NCI-H2107 treated with DMSO at 0.1 percent for 48 hours (cell line): ENCODE results near the gene NBPF14.
"Not testable (repeated sequence)": the region's sequence is repeated elsewhere in the genome, so short reads cannot be mapped to it uniquely, and the experiment has no call there.

Experiments used
- DNase-seq: peaks from one replicate; lab custom pipeline; 2025; ENCODE audit not compliant: unreplicated experiment; lab: John Stamatoyannopoulos, UW

The NBPF14 gene, protein sequence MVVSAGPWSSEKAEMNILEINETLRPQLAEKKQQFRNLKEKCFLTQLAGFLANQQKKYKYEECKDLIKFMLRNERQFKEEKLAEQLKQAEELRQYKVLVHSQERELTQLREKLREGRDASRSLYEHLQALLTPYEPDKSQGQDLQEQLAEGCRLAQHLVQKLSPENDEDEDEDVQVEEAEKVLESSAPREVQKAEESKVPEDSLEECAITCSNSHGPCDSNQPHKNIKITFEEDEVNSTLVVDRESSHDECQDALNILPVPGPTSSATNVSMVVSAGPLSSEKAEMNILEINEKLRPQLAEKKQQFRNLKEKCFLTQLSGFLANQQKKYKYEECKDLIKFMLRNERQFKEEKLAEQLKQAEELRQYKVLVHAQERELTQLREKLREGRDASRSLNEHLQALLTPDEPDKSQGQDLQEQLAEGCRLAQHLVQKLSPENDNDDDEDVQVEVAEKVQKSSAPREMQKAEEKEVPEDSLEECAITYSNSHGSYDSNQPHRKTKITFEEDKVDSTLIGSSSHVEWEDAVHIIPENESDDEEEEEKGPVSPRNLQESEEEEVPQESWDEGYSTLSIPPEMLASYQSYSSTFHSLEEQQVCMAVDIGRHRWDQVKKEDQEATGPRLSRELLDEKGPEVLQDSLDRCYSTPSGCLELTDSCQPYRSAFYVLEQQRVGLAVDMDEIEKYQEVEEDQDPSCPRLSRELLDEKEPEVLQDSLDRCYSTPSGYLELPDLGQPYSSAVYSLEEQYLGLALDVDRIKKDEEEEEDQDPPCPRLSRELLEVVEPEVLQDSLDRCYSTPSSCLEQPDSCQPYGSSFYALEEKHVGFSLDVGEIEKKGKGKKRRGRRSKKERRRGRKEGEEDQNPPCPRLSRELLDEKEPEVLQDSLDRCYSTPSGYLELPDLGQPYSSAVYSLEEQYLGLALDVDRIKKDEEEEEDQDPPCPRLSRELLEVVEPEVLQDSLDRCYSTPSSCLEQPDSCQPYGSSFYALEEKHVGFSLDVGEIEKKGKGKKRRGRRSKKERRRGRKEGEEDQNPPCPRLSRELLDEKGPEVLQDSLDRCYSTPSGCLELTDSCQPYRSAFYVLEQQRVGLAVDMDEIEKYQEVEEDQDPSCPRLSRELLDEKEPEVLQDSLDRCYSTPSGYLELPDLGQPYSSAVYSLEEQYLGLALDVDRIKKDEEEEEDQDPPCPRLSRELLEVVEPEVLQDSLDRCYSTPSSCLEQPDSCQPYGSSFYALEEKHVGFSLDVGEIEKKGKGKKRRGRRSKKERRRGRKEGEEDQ (N-terminal part only)

DNA sequence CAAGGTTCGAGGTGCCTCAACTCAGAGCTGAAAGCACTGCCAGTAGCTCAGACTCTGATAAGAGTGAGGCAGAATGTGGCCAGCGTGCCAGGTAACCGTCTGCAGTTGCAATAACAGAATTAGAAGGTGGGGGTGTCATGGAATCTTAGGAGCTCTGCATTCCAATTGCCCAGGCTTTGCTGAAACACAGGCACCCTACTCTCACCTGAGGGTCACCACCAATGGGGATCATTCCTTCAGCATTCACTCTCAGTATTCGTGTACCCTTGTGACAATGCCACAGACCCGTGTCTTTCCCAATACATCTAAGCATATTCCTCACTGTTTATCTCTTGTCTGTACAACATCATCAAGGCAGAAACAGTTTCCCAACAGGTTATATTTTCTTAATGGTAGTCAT is at the start of gene NBPF14:
Gene NBPF14 (minus strand): TSS at position 101 of the 400 bp plus-strand sequence. CDS start 294 bp downstream, outside the sequence.
- DNase-seq, result not testable (repeated sequence)

DNA sequence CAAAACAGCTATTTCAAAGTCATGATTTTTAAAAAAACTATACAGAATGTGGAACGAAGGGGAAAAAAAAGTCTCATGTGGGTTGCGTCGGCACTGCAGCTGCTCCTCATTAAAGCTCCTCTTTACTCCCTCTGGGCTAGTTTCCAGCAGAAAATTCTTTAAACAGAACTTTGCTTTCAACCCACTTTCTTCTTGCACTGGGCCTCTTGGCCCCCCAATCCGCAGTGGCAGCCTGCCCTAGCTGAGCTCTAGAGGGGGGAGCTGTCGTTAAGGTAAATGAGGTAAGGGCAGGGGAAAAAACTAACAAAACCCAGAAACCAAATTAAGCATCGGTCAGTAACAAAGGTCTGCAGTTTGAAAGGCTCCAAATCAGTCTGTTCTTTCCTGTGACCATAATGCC is 29.6 kb upstream of the NBPF14 start:
- not testable (repeated sequence) for DNase-seq

DNA sequence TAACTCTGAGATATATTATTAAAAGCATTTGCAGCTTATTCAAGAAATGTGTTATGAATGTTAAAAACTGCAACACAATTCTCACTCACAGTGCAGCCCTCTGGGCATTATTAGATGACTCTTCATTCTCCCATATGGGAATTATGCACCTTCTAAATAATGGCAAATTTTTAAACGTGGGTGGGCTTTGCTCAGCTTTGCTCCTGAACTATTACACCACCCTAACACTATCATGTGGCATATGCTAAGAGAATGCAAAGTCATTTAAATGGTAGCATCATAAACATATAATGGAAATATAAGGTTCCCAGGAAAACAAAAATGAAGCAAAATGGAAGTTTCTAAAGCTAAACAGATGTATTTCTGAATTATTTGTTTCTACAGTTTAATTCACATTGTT is 22.4 kb upstream of the NBPF14 start:
- DNase-seq, result not testable (repeated sequence)

DNA sequence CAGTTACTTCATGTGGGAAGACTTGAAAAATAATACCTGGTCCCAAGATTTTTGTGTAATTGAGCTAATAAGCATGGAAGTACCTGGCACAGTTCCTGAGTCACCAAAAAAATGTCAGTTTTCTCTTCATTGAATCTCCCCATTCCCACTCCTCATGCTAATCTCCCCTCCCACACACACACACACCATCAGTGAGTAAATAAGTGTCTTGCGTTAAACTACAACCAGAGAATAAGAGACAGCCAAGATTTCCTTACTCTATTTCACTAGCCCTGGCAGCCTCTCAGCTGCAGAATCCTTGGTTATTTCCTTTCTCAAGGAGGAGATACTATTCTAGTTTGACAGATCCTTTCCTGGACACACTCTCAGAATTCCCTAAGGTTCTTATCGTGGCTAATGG is 9.5 kb upstream of the NBPF14 start:
- not testable (repeated sequence) for DNase-seq

DNA sequence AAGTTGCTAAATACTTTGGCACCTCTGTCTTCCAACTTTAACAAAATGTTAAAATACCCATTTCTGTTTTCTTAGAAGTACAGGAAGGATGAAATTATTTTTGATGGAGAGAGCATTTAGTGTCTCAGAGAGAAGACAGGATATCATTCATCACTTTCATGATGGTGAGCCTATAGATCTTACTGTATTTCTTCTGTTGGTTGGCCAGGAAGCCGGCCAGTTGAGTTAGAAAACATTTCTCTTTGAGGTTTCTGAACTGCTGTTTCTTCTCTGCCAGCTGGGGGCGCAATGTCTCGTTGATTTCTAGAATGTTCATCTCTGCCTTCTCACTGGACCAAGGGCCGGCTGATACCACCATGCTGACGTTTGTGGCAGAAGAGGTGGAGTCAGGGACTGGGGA is 451 bp downstream of the NBPF14 start:
- not testable (repeated sequence) for DNase-seq

DNA sequence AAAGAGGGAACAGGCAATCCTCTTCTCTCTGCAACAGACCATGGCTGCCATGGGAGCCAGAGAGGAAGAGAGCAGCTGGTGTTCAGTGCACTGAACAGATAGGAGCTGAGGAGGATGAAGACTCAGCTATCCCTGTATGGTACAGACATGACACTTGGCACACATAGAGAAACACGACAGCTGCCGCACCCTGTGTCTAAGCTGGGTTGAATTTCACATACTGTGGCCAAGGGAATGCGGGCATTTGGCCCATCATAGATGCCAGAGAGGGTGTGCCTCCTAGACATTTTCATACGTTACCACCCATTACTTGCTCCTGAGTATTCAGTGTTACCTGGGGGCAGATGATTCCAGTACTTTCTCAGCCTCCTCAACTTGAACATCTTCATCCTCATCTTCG is 4.7 kb downstream of the NBPF14 start:
- not testable (repeated sequence) for DNase-seq

DNA sequence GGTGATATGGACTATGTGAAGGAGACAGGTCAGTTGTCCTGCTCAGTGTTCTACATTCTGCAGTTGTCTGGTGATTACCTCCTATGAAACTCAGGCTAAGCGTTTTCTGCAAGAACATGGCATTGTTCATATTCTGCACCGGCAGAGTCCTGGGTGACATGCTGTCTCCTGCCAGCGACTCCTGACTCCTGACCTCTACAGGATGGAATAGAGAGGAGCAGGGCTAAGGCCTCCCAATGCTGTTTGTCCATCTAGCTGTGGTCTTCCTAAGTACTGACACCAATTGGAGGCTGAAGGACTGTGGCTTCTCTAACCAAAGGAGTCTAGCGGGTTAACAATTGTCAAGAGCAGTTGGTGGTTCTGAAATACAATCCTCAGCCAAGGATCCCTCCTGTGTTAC is 63.7 kb downstream of the NBPF14 start:
- DNase-seq, result not testable (repeated sequence)

DNA sequence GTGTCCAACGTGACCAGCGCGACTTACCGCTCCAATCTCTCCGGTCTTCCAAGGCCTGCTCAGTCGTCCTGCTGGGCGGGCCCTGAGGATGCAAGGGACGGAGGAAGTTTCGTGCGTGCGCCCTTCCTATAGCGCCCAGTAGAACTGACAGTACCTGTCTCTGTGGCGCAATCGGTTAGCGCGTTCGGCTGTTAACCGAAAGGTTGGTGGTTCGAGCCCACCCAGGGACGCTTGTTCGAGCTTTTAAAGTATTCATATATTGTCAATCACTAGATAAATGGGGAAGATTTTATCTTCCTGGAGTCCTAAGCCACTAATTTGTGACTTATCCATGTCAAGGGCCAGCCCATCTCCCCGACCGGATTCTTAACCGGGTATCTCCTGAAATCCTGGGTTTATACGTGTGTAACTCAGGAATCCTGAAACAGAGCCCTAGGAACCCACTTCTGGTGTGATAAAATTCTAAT is 66.7 kb downstream of the NBPF14 start:
- DNase-seq, result not testable (repeated sequence)

DNA sequence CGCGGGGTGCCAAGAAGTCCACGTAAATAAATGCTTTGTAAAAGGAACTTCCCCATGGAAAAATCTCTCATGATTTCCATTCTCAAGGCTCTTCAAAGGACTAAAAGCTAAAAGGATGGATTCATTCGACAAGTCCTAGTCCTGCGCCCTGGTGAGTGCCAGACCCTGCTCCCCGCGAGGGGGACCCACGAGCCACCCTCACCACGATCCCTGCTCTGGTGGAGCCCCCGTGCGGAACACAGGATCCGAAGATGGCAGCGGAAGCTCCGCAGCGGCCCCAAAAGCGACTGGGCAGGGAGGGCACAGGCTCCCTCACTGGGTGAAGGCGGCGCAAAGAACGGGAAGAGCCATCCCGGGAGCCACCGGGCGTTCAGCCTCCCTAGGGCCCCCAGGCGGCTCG is 67.2 kb downstream of the NBPF14 start:
- not testable (repeated sequence) for DNase-seq

DNA sequence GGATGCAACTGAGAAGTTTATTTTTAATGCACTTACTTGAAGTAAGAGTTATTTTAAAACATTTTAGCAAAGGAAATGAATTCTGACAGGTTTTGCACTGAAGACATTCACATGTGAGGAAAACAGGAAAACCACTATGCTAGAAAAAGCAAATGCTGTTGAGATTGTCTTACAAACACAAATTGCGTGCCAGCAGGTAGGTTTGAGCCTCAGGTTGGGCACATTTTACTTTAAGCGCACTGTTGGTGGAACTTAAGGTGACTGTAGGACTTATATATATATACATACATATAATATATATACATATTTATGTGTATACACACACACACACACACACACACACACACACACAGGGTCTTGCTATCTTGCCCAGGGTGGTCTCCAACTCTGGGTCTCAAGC is 69.2 kb downstream of the NBPF14 start:
- DNase-seq, result not testable (repeated sequence)

DNA sequence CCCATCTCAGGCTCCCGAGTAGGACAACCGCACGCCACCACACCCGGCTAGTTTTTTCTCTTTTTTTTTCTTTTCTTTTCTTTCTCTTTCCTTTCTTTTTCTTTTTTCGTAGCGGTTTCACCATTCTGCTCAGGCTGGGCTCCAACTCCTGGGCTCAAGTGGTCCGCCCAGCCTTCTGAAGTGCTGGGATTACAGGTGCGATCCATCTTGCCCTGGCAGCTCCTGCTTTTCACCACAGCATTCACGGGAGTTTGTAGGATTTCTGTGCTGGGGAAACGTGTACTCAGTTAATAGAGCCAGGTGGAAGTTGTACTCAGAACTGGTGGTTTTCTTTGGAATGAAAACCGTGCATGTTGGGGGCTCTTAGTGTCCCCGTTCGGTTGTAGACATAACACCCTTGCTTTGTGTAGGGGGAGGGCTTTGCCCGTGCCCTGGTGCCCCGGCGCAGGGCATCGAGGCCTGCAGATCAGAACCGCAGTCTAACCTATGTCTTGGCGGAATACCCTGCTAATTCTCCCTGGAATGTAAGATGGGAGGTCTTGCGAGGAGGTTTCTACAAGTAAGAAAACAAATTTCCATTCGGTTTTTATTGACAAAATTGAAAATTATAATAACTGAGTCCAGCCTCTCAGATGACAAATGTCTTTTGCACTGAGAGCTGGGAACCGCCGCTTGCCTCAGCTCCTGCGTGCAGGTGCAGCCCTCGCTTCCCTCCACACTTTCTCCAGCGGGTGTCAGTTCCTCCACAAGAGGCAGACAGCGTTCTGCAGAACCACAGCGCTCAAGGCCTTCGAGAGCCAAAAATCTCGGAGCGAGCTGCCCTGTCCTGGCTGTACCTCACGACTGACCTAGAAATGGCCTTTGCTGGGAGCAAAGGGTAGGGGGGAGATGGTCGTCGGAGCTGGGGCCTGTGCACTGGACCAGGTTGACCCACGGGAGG is 72.3 kb downstream of the NBPF14 start:
- not testable (repeated sequence) for DNase-seq

DNA sequence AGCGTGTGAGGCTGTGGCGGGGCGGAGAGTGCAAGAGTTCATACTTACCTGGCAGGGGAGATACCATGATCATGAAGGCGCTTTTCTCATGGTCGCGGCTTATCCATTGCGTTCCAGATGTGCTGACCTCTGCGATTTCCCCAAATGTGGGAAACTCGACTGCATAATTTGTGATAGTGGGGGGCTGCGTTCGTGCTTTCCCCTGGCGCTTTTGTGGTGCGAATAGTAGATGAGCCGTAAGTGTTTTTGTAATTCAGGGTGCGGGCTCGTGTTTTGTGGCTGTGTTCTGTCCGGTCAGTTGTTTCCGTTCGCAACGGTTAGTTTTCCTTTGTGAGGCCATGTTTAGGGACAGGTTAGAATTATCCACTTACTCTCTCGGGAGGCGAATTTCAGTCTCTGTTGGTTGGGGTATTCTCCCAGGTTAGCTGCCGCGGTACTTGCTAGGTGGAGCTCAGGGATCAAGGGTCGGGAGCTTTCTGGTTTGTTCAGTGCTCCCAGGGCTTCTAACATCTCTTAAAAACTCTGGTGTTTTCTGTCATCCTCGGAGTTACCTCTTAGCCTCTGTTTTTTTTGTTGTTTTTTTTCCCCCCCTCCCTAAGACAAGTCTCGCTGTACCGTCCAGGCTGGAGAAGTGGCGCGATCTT is 73.1 kb downstream of the NBPF14 start:
- DNase-seq, result peak; percentile 79

DNA sequence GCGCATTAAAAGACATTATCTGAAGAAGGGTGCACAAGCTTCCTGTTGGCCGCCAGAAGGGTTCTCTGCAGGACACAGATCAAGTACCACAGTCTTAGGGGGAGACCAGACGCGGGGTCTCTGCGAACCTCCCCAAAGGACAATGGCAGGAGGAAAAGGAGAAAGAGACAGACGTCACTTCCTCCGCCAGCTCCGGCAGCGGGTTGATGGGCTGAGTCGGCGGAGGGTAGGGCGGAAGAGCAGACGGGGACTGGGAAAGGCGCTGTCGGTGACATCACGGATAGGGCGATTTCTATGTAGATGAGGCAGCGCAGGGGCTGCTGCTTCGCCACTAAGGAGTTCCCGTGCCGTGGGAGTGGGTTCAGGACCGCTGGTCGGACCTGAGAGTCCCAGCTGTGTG is 73.7 kb downstream of the NBPF14 start:
- DNase-seq, result peak; percentile 21

DNA sequence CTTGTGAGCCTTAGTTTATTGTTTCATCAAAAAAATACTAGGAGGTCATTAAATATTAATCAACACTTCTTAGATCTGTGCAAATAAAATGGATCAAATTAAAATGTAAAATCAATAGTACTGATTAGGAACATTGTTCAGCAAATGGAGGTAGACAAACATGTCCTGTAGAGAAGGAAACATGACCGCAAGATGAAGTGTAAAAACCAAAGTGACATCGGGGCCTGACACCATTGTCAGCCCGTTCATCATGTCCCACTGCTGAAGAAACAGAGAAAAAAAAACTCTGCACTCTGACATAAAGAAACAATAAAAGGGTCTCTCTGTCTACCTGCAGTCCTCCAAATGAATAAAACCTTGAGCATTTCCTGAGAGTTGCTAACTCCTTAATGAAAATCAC is 81.5 kb downstream of the NBPF14 start:
- DNase-seq, result not testable (repeated sequence)

DNA sequence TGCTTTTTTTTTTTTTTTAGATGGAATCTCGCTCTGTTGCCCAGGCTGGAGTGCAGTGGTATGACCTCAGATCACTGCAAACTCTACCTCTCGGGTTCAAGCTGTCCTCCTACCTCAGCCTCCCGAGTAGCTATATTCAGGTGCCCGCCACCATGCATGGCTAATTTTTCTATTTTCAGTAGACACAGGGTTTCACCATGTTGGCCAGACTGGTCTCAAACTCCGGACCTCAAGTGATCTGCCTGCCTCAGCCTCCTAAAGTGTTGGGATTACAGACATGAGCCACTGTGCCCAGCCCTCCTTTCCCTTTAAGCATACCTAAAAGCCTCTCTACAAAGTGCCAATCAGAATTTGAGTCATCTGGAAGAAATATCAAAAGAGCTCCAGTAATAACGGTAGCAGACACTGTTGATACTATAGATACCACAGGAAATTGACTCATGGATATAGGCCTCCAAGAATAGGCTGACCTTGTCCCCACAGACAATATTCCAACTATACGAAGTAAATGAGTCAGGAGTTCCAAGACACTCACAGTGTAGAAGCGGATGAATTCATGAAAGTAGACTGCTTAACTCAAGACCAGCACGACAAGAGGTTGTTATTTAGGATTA is 83.1 kb downstream of the NBPF14 start:
- DNase-seq, result not testable (repeated sequence)

DNA sequence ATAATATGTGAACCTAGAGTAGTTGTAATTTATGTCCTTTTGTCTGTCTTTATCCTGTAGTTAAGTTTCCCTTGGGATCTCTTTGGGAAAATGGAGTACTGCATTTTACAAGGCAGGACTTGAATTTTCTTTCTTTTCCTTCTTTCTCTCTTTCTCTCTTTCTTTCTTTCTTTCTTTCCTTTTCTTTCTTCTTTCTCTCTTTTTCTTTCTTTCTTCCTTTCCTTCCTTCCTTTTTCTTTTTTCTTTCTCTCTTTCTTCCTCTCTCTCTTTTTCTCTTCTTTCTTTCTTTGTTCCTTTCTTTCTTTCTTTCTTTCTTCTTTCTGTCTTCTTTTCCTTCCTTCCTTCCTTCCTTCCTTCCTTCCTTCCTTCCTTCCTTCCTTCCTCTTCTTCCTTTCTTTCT is 101.9 kb downstream of the NBPF14 start:
- not testable (repeated sequence) for DNase-seq

DNA sequence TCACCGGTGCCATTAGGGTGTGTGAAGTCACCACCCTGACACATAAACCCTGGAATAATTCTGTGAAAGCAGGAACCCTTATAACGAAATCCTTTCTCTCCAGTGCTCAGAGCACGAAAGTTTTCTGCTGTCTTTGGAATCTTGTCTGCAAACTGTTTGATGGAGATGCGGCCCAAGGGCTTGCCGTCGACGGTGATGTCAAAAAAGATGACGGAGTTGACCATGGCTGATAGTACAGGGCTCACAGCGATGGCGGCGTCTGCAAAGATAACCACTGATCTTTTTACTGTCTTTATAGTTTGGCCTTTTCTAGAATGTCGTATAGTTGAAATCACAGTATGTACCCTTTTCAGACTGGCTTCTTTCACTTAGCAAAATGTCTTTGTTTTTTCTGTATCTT is 112.8 kb downstream of the NBPF14 start, which contains the start of gene PPIAL4G:
Gene PPIAL4G (minus strand): TSS at position 274 of the 400 bp plus-strand sequence. CDS start 50 bp downstream, at position 224.
- DNase-seq, result not testable (repeated sequence)
